ENCODE data around the gene NTF3.

- TF ChIP-seq CTCF (conservative IDR thresholded peaks at IDR 0.05; ENCODE audit: low read length), result no peak
- no peak for TF ChIP-seq EZH2phosphoT487 (IDR thresholded peaks at IDR 0.05; ENCODE audit: borderline replicate concordance)
Observed at GRCh38 chr12:5503774-5504173, 71.9 kb downstream of the NTF3 start.

All from Loucy (cell line).